Skeletal muscle tissue (tissue), 4 donors: ENCODE measurements around the gene IQCE. TPM values are rescaled to one million over a fixed set of nuclear protein-coding genes. Genes with fewer than 3 reads are reported as not detected.
A peak's percentile ranks its signal among the peaks of the same experiment; 100 is the strongest.
"Not testable (repeated sequence)": the region's sequence is repeated elsewhere in the genome, so short reads cannot be mapped to it uniquely, and the experiment has no call there.

ENCODE experiments used
- H3K27ac ChIP-seq: one replicate; pipeline ENCODE4 v1.7.0; 2013; ENCODE audit warnings: mild to moderate bottlenecking, low read depth, low read length, inconsistent platforms
- H3K27me3 ChIP-seq, 3 donors: one replicate each; pipeline ENCODE4 v1.7.0; 2013; ENCODE audit warnings: low read length in 3 of 3; ENCODE audit not compliant: control insufficient read depth in 3 of 3, insufficient read depth in 3 of 3
- H3K36me3 ChIP-seq, 3 donors: one replicate each; pipeline ENCODE4 v1.7.0; 2013; ENCODE audit warnings: low read length in 3 of 3; ENCODE audit not compliant: control insufficient read depth in 3 of 3, insufficient read depth in 3 of 3
- H3K4me1 ChIP-seq, 3 donors: one replicate each; pipeline ENCODE4 v1.7.0; 2013; ENCODE audit warnings: low read length in 3 of 3, mild to moderate bottlenecking in 3 of 3; ENCODE audit not compliant: control insufficient read depth in 3 of 3, insufficient read depth in 3 of 3
- H3K4me3 ChIP-seq, 3 donors: one replicate each; pipeline ENCODE4 v1.7.0; 2013; ENCODE audit warnings: low read length in 3 of 3
- H3K9ac ChIP-seq, 3 donors: one replicate each; pipeline ENCODE4 v1.7.0; 2013; ENCODE audit warnings: low read length in 3 of 3, mild to moderate bottlenecking in 3 of 3, moderate library complexity in 2 of 3, low read depth in 1 of 3
- H3K9me3 ChIP-seq, 3 donors: one replicate each; pipeline ENCODE4 v1.7.0; 2013; ENCODE audit warnings: low read length in 3 of 3; ENCODE audit not compliant: control insufficient read depth in 3 of 3
- total RNA-seq: library from RNA; depleted of rRNA; stranded (reverse); fragments of >200 nt; gene quantifications from one replicate; pipeline ENCODE4 v1.2.3, GENCODE V29; 2014
- donor health status: Osteomylitis.

The IQCE gene
- total RNA-seq, 1 donor from 2014 or later, result 2.1 TPM

DNA sequence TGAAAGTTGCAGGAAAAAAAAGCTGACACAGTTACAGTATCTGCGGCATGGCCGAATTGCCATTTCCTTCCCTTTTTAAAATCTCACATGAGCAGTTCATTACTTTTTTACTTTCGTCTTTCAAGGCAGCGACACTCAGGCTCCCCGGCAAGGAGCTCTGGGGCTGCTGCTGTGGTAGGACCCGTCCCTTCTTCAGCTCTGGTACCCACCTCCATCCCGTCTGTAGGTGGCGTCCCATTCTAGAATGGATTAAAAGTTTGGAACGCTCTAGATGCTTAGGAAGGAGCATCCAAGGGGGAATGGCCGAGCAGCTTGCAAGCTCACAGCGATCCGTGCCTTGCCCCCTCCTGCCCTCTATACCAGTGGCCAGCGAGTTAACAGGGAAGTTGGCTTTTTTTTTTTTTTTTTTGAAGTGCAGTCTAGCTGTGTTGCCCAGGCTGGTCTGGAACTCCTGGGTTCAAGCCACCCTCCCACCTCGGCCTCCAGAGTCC is 50.2 kb downstream of the IQCE start:
- Histone ChIP-seq H3K4me3 (no peak overlapping the region), H3K27me3 (no peaks in the 10 kb centered on the region), H3K36me3 (peaks cover 0 to 3% (median 0%) of the 10 kb centered on the region in 3 donors), H3K9ac (no peak overlapping the region), H3K9me3 (no peaks in the 10 kb centered on the region), H3K4me1 (peaks cover 24 to 35% (median 35%) of the 10 kb centered on the region in 3 donors), H3K27ac (peak overlapping the region; percentile 30)

DNA sequence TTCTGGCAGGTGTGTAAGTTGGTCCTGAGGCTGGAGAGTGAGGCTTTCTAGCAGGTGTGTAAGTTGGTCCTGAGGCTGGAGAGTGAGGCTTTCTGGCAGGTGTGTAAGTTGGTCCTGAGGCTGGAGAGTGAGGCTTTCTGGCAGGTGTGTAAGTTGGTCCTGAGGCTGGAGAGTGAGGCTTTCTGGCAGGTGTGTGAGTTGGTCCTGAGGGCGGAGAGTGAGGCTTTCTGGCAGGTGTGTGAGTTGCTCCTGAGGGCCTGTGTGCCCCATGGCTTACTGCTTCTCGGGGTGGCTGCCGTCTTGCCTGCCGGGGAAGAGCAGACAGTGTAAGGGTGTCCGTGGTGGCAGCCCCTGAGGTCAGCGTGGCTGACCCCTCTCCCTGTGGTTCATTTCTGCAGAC is 50.9 kb downstream of the IQCE start:
- H3K9me3 ChIP-seq, H3K9ac ChIP-seq, H3K4me3 ChIP-seq, H3K36me3 ChIP-seq, H3K27me3 ChIP-seq: not testable (repeated sequence)
- H3K27ac ChIP-seq, result peak overlapping the region; percentile 30
- H3K4me1 ChIP-seq, result peaks cover 31 to 42% (median 42%) of the 10 kb centered on the region in 3 donors

DNA sequence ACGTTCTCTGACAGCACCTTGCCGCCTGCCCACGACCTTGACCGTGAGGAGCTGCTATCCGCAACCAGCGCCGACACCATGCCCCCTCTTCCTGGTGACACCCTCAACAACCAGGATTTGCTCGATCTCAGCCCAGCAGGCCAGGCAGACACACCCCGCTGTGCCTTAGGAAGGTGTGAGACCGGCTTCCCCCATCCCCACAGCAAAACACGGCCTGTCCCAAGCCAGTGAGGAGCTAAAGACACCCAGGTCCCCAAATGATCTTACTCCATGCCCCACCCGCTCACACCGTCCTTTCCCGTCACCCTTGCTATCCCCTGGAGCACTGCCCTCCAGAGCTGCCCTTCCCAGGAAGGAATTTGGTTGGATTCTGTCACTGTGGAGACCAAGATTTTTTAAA is 51.7 kb downstream of the IQCE start:
- Histone ChIP-seq H3K27ac (no peak overlapping the region), H3K36me3 (peaks cover 0 to 3% (median 0%) of the 10 kb centered on the region in 3 donors), H3K4me1 (peaks cover 36 to 48% (median 46%) of the 10 kb centered on the region in 3 donors), H3K9me3 (no peaks in the 10 kb centered on the region), H3K4me3 (no peak overlapping the region), H3K27me3 (no peaks in the 10 kb centered on the region), H3K9ac (no peak overlapping the region)

DNA sequence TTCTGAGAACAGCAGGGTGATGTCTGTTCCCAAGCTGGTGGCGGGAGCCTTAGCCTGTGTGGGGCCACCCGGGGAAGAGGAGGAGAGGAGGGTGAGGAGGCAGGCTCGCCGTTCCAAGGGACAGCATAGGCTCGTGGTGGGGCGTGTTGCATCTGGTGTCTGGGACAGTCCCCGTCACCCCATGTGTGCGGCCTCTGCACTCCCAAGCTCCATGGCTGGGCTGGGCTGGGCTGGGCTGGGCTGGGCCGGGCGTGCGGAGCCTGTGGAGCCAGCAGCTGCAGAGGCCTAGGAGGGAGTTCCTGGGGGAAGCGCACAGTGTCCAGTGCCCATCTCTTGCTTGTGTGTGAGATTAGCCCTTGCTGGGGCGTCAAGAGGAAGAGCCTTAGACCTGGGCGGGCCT is 52.1 kb downstream of the IQCE start:
- H3K27ac ChIP-seq, result no peak overlapping the region
- peaks cover 36 to 45% (median 42%) of the 10 kb centered on the region in 3 donors for H3K4me1 ChIP-seq
- H3K36me3 ChIP-seq, result peaks cover 0 to 2% (median 0%) of the 10 kb centered on the region in 3 donors
- H3K27me3 ChIP-seq, result no peaks in the 10 kb centered on the region
- no peak overlapping the region for H3K4me3 ChIP-seq
- no peaks in the 10 kb centered on the region for H3K9me3 ChIP-seq
- no peak overlapping the region for H3K9ac ChIP-seq

DNA sequence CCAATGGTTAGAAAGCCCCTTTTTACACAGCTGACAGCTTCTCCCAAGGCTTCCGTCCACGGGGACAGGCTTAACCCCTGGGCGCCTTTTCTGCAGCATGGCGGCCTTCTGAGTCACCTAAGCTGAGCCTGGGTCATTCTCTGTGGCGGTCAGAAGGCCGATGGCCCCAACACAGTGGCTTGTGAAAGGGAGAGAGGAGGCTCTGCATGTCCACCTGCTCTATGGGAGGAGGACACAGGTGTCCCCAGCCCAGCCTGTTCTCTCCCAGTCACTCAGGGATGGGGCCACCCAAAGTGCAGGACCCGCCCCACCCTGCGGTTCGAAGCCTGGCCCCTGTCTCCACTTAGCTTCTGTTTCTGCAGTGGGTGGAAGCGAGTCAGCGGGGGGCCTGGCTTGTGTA is 52.6 kb downstream of the IQCE start:
- H3K36me3 ChIP-seq, result no peaks in the 10 kb centered on the region
- H3K9me3 ChIP-seq, result no peaks in the 10 kb centered on the region
- peaks cover 32 to 40% (median 38%) of the 10 kb centered on the region in 3 donors for H3K4me1 ChIP-seq
- H3K4me3 ChIP-seq, result no peak overlapping the region
- H3K27me3 ChIP-seq, result no peaks in the 10 kb centered on the region
- no peak overlapping the region for H3K9ac ChIP-seq
- H3K27ac ChIP-seq, result no peak overlapping the region

DNA sequence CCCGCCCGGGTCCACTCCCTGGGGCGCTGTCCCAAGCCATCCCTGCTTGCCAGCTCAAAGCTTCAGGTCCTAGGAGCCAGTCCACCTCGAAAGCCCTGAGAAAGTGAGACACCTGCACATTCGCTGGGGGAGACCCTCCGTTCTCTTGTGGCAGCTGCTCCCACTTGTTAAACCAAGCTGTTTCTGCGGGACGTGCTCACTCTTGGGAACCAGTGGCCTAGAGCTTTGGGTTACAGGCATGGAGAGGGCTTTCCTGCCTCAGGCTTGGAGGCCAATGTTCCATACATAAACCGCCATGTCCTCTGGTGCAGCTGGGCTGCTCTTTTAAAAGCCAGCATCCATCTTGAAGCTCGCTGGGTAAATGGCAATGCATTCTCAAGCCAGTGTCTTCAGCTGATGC is 53.1 kb downstream of the IQCE start:
- peaks cover 28 to 34% (median 33%) of the 10 kb centered on the region in 3 donors for H3K4me1 ChIP-seq
- H3K27ac ChIP-seq, result no peak overlapping the region
- H3K9me3 ChIP-seq, result no peaks in the 10 kb centered on the region
- no peaks in the 10 kb centered on the region for H3K27me3 ChIP-seq
- H3K36me3 ChIP-seq, result no peaks in the 10 kb centered on the region
- H3K9ac ChIP-seq, result no peak overlapping the region
- H3K4me3 ChIP-seq, result no peak overlapping the region

DNA sequence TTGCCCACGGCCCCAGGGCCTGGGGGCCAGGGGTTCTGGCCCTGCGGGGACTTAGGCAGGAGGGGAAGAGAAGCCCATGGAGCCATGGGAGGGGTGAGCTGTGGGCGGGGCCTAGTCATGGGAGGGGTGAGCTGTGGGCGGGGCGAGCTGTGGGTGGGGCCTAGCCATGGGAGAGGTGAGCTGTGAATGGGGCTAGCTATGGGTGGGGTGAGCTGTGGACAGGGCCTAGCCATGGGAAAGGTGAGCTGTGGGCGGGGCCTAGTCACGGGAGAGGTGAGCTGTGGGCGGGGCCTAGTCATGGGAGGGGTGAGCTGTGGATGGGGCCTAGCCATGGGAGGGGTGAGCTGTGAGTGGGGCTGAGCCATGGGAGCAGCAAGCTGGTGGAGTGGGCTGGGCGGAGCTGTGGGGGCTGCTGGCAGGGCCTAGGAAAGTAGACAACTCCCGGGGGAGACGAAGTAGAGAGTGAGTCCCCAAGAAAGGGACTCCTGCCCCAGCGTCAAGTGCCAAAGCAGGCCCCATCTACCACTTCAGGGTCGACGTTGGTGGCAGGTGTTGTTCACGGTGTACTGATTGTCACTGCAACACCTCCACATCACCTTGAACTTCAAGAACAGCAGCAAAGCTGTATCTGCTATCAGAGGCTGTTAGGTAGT is 53.8 kb downstream of the IQCE start:
- no peak overlapping the region for H3K4me3 ChIP-seq
- no peak overlapping the region for H3K27ac ChIP-seq
- peak overlapping the region in 1 of 3 donors; percentile 82 for H3K9ac ChIP-seq
- no peaks in the 10 kb centered on the region for H3K36me3 ChIP-seq
- peaks cover 28 to 33% (median 30%) of the 10 kb centered on the region in 3 donors for H3K4me1 ChIP-seq
- H3K27me3 ChIP-seq, result no peaks in the 10 kb centered on the region
- no peaks in the 10 kb centered on the region for H3K9me3 ChIP-seq

DNA sequence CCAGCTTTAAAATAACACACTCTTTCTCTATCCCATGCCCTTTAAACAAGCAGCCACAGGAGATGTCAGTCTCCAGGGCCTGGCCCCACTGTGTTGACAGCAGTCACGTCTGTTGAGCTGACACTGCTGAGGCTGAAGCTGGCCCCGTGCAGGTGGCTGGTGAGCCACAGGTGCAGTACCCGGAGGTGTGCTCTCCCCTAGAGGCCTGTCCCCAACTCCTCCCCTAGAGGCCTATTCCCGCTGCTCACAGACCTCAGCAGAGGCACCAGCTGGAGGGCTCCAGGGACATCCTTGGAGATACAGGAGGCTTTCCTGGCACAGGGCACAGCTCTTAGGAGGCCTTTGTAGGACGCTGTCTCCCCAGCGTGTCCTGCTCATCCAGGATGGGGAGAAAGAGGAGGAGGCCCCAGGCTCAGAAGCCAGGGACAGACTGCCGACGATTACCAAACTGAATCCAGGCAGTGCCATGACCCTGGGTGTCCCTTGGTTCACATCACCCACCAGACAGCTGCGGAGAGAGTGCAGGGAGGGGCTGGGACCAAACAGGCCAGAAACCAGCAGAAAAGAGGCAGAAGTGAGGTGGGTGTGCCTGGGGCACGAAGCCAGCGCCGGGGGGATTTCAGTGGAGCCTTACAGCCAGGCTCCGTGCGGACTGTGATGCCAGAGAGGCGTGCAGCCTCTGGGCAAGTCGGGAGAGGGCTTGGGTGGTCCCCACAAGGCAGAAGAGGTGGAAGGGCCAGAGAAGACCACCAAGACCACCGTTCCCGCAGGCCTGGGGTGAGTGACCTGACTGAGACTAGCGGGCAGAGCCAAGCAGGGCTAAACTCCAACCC is 54.5 kb downstream of the IQCE start:
- Histone ChIP-seq H3K9ac (peak overlapping the region; percentile 25 to 82 (median 66)), H3K27me3 (no peaks in the 10 kb centered on the region), H3K4me1 (peaks cover 22 to 30% (median 30%) of the 10 kb centered on the region in 3 donors), H3K4me3 (peak overlapping the region; percentile 44 to 64 (median 61)), H3K9me3 (no peaks in the 10 kb centered on the region), H3K36me3 (no peaks in the 10 kb centered on the region), H3K27ac (peak overlapping the region; percentile 83)

DNA sequence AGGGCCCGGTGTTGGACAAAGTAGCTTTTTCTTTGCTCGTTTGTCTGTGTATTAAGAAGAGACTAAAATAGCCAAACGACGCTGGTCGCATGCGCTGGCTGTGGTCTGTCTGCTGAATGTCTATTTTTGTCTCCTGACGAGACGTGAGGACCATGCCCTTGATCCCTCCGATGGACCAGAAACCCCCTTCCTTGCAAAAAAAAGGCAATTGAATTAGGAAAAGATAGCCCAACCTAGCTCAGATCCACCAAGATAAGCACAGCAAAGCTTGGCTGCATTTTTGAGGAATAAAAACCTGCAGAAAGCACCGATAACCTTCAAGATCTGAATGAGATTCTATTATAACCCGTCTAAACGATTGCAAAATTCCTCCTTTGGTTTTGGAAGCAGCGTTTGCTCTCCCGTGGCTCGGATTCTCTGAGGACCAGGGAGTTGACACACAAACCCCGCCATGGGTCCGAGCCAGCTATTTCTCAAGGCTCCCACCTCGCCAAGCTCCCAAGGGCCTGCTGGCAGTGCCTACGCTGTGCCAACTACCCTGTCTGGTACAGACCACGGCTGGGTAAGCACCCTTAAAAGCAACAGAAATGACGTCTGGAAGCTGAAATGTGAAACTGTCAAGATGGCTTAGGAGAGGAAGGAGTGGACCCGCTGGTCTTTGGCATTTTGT is 55.3 kb downstream of the IQCE start:
- Histone ChIP-seq H3K4me1 (peaks cover 28 to 32% (median 30%) of the 10 kb centered on the region in 3 donors), H3K9ac (peak overlapping the region; percentile 27 to 82 (median 66))

More for the DNA sequence above, 55.3 kb downstream of the IQCE start:
- Histone ChIP-seq H3K27me3 (no peaks in the 10 kb centered on the region), H3K36me3 (no peaks in the 10 kb centered on the region), H3K4me3 (peak overlapping the region; percentile 44 to 64 (median 61)), H3K9me3 (no peaks in the 10 kb centered on the region), H3K27ac (peak overlapping the region; percentile 83)
